Activated CD8-positive, alpha-beta memory T cell treated with anti-CD3 and anti-CD28 coated beads, Interleukin-2, amount 50 U/mL, for 4 hours (primary cell): ENCODE data around the gene BAG2.

ENCODE experiments used
- DNase-seq: peaks from one replicate; pipeline ENCODE4 v3.0.0-alpha.2; 2020

BAG2 gene

DNA sequence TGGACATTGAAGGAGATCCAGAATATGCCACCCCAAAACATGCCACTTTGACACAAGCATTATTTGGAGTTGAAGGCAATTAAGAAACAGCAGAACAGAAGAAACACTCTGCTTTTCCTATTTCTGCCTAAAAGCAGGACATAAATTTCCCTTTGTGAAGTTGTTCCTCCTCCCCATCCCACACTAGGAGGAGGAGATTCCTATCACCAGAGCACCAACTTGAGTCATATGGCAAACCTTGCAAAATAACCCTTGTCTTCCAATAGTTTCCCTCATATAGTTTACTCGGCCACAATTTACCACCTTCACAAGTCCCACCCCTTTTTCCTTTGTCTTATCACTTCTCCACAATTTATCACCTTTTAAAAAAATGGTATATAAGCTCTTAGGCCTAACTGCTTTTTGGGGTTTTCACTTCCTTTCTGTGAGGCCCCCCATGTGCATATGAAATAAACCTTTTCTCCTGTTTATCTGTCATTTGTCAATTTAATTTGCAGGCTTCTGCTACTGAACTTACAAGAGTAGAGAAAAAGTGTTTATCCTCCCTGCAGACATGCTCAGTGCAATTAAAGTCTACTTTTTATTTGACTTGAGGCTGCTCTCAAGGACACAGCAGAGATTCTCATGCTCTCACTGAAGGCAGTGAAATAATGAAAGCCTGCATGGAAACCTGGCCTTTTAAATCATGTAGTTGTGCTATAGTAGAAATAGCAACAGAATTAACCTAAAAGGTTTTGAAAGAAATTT lies 52.8 kb downstream of the BAG2 start:
- DNase-seq: no peak

DNA sequence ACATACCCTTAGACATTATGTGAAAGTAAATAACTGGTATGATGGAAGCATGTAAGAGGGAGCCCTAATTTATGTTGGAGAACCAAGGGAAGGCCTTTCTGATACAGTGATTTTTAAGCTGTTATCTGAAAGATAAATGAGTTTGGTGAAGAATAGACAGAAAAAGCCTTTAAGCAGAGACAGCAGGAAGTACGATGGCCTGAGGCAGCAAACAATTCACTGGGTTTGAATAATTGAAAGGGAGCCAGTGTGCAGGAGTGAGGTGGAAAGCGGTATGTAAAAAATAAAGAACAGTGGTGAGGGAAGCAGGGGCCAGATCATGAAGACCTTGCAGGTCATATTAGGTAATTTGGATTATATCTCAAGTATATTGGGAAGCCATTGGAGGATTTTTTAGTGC lies 54.1 kb downstream of the BAG2 start:
- no peak for DNase-seq
